COLO668 (cell line): ENCODE data around the gene SEM1.
A peak's percentile ranks its signal among the peaks of the same experiment; 100 is the strongest.
"Not testable (repeated sequence)": the region's sequence is repeated elsewhere in the genome, so short reads cannot be mapped to it uniquely, and the experiment has no call there.

Experiments used
- DNase-seq: peaks from one replicate; lab custom pipeline; 2025; ENCODE audit not compliant: unreplicated experiment; lab: John Stamatoyannopoulos, UW

SEM1 gene

GRCh38 chr7:96709381-96710228 is at the start of gene SEM1:
TSS of gene SEM1 (minus strand) at chr7:96709846. CDS start at chr7:96709763, 83 bp downstream.
- DNase-seq = peak; percentile 88

DNA sequence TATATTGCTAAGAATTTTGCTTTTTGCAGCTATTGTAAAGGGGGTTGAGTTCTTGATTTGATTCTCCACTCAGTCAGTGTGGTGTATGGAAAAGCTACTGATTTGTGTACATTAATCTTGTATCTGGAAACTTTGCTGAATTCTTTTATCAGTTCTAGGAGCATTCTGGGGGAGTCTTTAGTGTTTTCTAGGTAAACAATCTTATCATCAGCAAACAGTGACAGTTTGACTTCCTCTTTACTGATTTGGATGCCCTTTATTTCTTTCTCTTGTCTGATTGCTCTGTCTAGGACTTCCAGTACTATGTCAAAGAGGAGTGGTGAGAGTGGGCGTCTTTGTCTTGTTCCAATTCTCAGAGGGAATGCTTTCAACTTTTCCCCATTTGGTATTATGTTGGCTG is 48.2 kb upstream of the SEM1 start:
- DNase-seq = not testable (repeated sequence)

DNA sequence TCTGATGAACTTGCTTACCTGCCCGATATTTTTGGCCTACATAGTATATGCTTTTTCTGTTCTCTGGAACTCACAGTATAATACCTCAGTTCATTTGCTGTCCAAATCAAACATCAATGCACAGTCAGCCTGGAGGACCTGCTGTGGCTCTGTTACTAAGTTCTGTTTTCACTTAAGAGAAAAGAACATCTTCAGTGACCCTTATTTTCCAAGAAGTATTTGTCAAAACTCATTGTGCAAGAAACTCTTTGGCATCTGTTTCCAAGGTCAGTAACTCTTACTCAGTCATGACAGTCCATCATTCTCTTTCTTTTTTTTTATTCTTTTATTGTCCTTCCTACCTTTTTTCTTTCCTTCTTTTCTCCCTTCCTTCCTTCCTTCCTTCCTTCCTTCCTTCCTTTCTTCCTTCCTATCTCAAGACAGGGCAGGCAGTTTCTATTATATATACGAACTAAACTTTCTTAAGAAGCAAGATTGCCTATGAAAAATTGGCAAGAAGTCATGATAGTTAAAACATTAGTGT is 37.8 kb upstream of the SEM1 start:
- no peak for DNase-seq

DNA sequence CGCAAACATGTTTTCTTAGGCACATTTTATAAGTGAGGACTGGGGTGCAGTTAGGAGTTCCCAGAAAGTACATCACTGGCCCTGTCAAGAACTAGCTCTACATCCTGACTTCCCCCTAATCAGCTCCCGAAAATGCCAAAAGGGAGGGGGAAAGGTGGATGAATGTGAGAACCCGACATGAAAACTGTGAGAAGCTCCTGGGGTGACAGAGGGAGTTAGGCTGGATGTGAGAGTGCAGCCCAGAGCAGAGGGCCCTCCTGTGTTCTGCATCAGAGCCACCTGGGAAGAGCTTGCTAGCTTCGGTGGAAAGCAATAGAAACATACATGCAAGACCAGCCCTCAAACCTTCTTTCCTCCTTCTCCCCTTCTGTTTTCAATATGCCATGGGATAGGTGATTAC is 30.5 kb upstream of the SEM1 start:
- no peak for DNase-seq

DNA sequence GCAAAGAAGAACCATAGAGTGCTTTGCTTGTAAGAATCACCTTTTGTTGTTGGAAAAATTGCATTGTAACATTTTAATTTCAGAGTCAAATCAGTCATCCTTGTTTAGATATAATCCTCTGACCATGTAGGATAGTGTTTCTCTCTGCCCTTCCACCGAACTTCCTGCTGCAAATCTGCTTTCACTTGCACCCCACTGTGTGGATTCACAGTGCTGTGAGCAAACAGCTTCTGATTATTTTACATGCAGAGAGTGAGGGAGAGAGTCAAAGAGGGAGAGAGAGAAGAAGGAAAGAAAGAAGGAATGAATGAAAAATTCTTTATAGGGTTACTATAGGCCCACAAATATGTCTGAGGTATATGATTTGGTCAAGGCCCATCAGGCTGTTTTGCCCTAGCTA is 30.0 kb upstream of the SEM1 start:
- no peak for DNase-seq

GRCh38 chr7:96739167-96739566 is 29.5 kb upstream of the SEM1 start:
- DNase-seq = no peak

DNA sequence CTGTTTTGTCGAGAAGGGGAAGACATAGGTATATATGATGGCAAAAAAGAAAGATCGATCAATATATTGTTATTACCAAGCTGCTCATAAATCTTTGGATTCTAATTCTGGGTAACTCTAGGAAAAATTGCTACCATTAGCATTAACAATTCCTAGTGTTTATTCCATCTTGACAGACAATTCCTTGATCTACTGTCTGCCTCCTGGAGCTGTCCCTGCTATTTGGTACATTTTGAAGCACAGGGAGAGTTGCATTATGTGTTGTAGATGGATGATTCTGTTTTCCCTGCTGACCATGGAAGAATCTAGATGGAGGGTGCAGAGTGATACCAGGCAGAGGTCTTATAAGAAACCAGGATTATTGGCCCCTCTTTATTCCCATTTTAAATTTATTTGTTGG is 29.1 kb upstream of the SEM1 start:
- DNase-seq = no peak

GRCh38 chr7:96737545-96738050 is 28.0 kb upstream of the SEM1 start:
- DNase-seq = no peak

GRCh38 chr7:96734343-96734742 is 24.7 kb upstream of the SEM1 start:
- no peak for DNase-seq

GRCh38 chr7:96729820-96730219 is 20.2 kb upstream of the SEM1 start:
- DNase-seq = no peak

- DNase-seq = no peak
Measured at GRCh38 chr7:96728139-96728538, 18.5 kb upstream of the SEM1 start.

DNA sequence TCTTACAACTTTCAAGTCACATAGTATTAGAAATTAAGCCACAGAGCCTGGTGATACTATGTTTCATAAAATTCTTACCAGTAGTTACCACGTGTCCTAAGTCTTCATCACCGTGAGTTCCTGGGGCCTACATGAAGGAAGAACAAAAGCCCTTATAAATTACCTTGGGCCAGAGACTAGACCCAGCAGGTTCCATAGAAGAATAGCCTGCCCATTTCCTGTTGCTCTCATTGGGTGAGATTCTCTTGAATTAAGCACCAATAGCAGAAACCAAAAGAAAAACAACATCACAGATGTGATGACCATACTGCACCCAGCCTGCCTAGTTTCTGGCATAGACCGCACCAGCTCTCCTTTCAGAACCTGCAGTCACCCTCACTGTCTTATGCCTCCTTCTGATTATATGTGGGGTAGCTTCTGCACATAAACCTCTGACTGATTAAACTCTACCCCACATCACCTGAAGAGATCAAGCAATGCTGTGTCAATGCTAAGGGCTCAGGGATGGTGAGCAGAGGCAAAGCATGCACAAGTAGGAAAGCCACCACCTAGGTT is 18.0 kb upstream of the SEM1 start:
- DNase-seq = no peak

- no peak for DNase-seq
Measured at GRCh38 chr7:96723622-96724021, 14.0 kb upstream of the SEM1 start.

GRCh38 chr7:96722928-96723327 is 13.3 kb upstream of the SEM1 start:
- not testable (repeated sequence) for DNase-seq

DNA sequence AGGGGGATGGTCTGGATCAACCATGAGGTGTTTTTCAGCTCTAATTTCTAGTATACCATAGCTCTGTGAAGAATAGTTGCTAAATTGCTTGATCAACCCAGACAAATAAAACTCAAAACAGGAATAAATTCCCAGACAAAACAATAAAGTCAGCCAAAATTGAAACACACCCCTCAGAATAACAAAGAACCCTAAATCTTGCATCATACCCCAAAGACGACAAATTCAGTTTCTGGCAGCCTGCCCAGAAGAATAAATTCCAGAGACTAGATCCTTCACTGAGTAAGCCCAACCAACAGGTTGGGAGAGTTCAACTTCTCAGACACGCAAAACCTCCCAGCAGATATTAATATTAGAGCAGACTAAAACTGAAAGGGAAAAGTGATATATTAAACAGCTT is 11.2 kb upstream of the SEM1 start:
- no peak for DNase-seq

GRCh38 chr7:96719164-96719563 is 9.5 kb upstream of the SEM1 start:
- DNase-seq = peak; percentile 17

GRCh38 chr7:96718107-96719003 is 8.7 kb upstream of the SEM1 start:
- DNase-seq = no peak

DNA sequence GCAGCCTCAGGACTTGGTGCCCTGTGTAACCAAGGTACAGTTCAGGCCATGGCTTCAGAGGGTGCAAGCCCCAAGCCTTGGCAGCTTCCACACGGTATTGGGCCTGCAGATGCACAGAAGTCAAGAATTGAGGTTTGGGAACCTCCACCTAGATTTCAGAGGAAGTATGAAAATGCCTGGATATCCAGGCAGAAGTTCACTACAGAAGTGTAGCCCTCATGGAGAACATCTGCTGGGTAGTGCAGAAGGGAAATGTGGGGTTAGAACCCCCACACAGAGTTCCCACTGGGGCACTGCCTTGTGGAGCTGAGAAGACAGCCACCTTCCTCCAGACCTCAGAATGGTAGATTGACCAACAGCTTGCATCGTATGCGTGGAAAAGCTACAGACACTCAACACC is 3.4 kb upstream of the SEM1 start:
- no peak for DNase-seq

GRCh38 chr7:96710544-96710943 is 898 bp upstream of the SEM1 start:
- DNase-seq = no peak

GRCh38 chr7:96708872-96709271 is 774 bp downstream of the SEM1 start:
- DNase-seq = no peak
